A549 (cell line): ENCODE data around the gene F8.

Source experiments
- CTCF ChIP-seq: fragments of >200 bp; sonication (Bioruptor Twin); formaldehyde crosslinking; IDR thresholded peaks from 3 replicates; pipeline ENCODE4 v1.5.1; 2016
- JUNB ChIP-seq: fragments of >200 bp; sonication (Bioruptor Twin); formaldehyde crosslinking; IDR thresholded peaks from 2 replicates; pipeline ENCODE4 v1.6.1; 2016
- POLR2A ChIP-seq: IDR thresholded peaks from 2 replicates; pipeline ENCODE4 v1.6.1; 2012; ENCODE audit warnings: mild to moderate bottlenecking, low read length
- POLR2AphosphoS2 ChIP-seq: conservative IDR thresholded peaks from 2 replicates; pipeline ENCODE4 v1.6.1; 2012; ENCODE audit warnings: low read length, improper control_type of control experiment, inconsistent platforms
- RFX5 ChIP-seq: fragments of 450-650 bp; IDR thresholded peaks from 2 replicates; pipeline ENCODE4 v1.7.1; 2014; ENCODE audit warnings: antibody characterized with exemption, mild to moderate bottlenecking, moderate library complexity
- TP53 ChIP-seq: fragments of 250-450 bp; sonication (Bioruptor Pico); IDR thresholded peaks from 2 replicates; pipeline ENCODE4 v1.5.0; 2021; ENCODE audit warnings: mild to moderate bottlenecking, moderate library complexity
- TF ChIP-seq, protein P1 (sequence below): fragments of 250-450 bp; sonication (Bioruptor Pico); IDR thresholded peaks from 2 replicates; pipeline ENCODE4 v1.5.0; 2021; ENCODE audit warnings: mild to moderate bottlenecking, moderate library complexity, borderline replicate concordance

DNA sequence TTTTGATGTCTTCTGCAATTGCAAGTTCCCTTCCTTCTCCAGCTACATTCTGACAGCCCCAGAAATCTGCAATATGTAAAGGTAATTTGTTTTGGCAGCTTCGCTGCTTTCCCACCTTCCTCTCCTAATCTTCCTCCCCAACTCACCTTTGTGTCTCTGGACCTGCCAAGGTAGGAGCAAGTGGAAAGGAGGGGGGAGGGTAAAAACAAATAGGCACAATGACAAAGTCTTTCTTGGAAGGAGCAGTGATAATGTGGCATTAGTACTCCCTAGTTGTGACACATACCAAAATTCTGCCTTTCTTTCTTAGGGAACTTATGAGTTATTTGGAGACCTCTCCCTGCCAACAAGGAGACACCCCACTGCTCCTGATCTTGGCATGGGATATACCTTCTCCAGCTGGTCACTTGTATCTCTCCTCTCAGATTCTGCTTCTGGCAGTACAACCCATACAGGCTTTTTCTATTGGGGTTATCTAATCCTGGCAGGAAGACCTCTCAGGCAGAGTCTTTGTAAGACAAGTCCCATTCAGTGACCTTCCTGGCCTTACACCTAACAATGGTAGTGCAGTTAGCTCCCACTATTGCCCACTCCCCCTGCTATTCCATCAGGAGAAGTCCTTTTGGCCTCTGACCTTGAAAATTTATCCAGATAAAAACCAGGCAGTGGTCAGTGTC is 24.2 kb downstream of the F8 start:
- no peak for TF ChIP-seq CTCF
- TF ChIP-seq, protein P1, sequence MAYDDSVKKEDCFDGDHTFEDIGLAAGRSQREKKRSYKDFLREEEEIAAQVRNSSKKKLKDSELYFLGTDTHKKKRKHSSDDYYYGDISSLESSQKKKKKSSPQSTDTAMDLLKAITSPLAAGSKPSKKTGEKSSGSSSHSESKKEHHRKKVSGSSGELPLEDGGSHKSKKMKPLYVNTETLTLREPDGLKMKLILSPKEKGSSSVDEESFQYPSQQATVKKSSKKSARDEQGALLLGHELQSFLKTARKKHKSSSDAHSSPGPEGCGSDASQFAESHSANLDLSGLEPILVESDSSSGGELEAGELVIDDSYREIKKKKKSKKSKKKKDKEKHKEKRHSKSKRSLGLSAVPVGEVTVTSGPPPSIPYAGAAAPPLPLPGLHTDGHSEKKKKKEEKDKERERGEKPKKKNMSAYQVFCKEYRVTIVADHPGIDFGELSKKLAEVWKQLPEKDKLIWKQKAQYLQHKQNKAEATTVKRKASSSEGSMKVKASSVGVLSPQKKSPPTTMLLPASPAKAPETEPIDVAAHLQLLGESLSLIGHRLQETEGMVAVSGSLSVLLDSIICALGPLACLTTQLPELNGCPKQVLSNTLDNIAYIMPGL (CRISPR knock-in tag), result no peak
- no peak for TF ChIP-seq TP53
- no peak for TF ChIP-seq JUNB
- no peak for TF ChIP-seq RFX5
- TF ChIP-seq POLR2AphosphoS2, result no peak
- TF ChIP-seq POLR2A, result no peak
